GM21390 (cell line): ENCODE measurements around the gene ADARB2.

ENCODE experiments used
- ATAC-seq: cut with Tn5 transposase; IDR thresholded peaks from one replicate; pipeline ENCODE4 v1.9.1; 2021; ENCODE audit not compliant: unreplicated experiment

The ADARB2 gene

DNA sequence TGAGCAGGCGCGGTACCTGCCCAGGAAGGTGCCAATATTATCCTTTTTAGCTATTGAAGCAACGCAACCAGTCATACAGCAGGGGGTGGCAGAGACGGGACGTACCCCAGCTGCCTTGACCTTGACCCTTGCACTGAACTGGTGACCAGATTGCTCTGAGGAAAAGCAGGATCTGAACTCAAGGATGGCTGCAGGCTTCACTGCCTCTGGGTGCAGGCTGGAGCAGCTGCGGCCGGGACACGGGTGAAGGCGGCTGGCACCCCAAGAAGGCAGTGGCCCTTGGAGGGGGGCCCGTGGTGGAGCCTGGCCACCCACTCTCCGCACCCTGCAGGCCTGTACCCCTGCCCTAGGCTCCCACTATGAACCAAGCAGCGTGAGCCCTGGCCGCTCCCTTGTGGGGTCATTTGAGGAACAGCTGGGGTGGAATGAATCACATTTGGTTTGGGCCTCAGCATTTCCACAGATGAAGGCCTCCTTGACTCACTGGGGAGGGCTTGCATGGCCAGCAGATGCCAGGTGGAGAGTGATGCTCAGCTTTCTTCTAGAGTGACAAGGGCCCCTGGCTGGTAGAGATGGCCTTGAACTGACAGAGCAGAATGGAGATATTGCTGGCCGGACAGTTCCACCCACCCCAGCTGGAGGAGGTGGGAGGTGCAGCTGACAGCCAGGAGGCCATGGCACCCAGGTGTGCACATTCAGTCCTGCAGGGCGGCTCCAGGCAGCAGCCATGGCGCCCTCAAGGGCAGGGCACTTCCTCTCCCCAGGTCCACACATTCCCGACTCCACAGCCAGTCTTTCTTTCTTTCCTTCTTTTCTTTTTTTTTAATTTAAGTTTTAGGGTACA lies 462.4 kb downstream of the ADARB2 start:
- ATAC-seq = no peak

DNA sequence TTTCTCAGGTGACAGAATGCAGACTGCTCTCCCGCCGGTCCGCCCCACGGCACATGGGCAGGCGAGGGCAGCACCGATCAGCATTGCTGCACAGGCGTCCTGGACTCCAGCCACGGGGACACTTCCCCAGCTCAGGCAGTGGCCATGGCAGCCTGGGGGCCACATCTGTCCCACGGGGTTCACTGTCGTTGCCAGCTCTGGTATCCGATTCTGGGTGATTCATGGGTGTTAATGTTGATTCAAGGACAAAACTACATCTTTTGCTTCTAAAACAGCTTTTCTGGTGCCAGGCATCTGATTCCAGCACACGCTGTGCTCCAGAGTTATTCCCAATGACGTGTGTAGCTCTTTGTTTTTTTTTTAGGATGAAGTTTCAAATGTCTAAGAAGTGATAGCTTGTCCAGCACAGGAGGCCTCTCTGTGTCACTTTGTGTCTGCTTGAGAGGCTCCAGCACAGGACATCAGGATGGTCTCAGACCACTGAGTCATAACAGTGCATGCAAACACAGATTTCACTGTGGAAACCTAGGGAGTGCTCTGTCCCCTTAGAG lies 463.1 kb downstream of the ADARB2 start:
- no peak for ATAC-seq

DNA sequence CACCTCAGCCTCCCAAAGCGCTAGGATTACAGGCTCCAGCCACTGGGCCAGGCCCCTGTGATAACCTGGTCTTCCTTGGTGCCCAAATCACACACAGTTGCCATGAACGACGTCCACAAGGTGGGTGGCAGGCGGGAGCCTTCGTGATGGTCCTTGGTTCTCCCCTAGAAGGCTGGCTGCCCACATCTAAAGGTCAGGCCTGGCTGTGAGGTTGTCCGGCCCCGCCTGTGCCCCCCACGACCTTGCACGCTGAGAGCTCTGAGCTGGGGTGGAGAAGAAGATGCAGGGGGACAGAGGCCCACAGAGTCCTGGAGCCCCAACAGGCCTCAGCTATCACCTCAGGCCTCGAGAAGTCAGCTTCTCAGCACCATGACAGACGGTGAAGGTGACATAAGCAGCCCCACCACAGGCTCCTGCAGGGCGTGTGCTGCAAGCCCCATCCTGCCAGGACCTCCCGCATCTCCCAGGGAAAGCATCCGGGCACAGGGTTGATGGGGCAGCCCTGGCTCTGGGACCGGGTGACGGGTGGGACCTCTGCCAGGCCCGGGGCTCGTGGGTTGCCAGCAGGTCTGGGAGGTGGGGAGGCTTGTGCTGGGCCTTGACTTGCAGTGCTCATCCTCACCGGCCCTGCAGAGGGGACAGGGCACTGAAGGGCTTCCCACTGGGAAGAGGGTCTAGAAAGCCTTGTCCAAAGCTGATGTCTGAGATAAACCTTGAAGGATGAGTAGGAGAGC lies 463.8 kb downstream of the ADARB2 start:
- ATAC-seq = no peak

DNA sequence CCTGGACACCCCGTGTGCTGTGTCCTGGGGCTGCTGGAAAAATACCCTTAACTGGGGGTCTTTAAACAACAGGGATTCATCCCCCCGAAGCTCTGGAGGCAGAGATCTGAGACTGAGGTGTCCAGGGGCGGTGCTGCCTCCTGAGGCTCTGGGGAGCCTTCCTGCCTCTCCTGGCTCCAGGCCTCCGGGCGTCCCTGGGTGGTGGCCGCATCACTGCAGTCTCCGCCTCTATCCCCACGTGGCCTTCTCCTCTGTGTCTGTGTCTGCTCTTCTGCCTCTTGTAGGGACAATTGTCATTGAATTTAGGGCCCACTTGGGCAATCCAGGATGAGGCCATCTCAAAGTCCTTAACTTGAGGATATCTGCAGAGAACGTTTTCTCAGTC lies 464.6 kb downstream of the ADARB2 start:
- no peak for ATAC-seq

DNA sequence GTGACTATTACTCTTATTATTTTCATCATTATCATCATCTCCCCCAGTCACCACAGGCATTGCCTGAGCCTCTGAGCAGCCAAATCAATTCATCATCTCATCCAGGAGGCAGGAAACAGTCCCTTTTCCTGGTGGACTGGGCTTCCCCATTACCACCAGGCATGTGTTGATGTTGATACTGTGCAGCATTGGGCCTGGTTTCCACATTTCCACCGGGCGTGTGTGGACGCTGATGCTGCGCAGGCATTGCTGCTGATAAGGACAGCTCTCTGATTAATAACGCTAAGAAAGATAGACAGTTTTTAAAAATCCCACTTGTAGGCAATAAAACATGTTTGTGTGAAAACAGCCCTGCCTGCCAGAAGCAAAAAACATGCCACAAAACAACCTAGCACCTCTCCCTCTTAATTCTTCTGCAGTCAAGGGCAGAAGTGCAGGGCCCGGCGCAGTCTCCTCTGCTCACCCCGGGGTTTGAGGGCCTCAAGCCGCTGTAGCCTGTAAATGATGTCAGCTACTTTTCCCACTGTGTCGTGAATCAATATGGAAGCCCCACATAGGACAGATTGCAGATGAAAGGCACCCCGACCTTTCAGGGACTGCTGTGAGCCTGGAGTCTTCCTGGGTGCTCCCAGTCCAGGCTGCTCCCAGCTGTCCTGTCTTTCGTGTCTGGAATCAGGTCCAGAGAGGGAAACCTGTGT lies 465.1 kb downstream of the ADARB2 start:
- ATAC-seq = no peak

DNA sequence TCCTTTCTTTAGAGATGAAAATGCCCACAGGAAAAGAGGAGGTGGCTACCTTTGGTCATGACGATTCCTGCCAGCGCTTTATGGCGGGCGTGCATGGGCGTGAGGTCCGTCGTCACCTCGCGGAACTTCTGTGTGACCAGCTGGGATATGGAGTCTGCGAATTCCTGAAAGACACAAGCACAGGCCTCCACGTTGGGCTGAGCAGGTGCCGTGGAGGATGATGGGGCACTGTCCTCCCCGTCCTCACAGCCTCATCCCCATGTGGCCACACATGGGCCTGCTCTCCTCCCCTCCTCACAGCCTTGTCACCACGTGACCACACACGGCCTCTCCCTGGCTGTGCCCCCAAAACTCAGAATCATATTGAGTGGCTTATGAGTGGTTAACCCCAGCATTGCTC lies 466.4 kb downstream of the ADARB2 start:
- no peak for ATAC-seq

DNA sequence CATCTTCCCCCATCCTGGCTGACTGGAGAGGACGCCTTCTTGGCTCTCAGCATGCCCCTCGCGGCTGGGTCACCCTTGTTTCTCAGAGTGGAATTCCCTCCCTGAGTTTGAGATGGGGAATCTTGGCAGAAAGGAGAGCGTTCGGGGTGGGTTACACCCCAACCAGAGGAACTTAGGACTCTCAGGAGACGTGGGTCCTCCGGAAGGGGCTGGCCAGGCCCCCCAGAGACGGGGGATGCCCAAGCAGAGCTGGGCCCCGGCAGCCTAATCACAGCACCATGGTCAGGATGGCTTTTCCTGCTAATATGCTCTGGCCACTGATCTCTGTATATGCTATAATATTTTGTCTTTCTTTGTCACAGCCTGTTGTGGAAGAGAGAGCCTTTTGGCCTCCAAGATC lies 466.8 kb downstream of the ADARB2 start:
- no peak for ATAC-seq

DNA sequence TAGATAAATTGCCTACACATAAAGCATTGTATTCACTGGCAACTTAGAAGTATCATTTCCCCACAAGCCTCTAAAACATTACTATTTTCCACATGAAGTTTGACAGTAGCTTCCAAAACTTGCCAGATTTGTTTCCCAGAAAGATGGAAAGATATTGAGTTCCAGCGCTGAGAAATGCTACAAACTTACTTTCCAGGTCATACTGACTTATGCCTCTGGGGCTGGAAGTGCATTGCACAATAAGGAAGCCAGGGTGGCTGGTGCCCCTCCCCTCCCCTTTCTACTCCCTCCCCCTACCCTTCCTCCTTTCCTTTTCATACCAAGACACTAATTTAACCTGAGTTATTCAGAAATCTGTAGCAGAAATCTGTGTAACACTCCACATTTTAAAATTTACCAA lies 468.5 kb downstream of the ADARB2 start:
- ATAC-seq = no peak

DNA sequence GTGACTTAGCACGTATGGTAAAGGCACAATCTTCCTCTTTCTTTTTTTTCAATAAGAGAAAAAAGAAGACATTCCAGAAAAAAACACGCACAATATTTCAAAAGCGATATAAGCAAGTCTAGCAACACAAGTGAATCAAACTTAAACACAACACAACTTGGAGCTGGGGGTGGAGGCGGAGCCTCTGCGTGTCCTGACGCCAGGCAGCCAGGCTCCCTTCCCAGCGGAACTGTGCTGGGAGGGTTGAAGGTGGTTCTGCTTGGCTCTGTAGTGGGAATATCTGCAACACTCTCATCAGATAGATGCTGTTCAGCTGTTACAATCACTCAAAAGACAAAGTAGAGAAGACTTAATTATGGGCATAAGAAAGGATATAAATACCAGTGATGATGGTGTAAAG lies 469.8 kb downstream of the ADARB2 start:
- ATAC-seq = no peak

DNA sequence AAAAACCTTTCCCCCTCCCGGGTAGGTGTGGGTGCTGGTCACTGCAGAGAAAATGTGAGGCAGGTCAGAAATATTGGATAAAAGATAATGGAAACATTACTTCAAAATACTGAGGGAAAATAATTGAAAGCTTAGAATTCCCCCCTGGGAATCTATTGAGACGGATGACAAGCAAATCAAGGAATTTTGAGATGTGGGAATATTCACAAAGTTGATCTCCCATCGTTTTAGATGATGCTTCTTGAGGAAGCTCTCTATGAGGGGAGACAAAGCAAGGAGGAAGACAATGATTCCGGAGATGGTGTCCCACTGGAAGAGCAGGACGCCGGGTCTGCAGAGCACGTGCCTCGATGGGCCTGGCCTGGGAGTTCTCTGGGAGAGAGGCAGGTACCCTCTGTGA lies 470.2 kb downstream of the ADARB2 start:
- ATAC-seq = no peak

DNA sequence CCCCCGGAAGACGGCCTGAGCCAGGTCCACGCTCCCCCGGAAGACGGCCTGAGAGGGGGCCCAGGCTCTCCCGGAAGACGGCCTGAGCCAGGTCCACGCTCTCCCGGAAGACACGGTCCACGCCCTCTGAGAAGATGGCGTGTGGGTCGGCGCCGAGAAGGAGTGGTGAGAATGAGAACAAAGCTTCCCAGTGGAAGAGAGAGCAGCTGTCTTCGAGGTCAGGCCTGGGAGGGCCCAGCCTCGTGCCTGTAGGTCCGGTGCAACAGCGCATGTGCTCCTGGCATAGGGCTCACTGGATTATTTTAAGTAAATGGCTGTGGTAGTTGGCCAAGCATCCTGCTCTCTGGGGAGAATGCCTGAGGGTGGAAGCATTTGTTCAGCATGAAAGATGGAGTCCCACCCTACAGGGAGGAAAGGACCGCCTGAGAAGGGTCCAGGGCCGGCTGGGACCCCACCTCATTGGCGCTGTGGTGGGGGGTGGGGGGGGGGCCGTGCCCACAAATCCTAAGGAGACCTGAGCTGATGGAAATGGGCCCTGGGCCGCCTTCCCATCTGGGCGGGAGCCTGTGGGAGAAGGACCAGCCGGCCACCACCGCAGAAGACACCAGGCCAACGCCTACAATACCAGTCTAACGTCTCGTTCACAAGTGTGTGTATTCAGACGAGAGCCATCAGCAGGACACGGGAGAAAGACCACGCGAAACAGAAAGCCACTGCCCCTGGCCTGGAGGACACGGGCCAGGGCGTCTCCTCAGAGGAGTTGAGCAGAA lies 471.1 kb downstream of the ADARB2 start:
- no peak for ATAC-seq

DNA sequence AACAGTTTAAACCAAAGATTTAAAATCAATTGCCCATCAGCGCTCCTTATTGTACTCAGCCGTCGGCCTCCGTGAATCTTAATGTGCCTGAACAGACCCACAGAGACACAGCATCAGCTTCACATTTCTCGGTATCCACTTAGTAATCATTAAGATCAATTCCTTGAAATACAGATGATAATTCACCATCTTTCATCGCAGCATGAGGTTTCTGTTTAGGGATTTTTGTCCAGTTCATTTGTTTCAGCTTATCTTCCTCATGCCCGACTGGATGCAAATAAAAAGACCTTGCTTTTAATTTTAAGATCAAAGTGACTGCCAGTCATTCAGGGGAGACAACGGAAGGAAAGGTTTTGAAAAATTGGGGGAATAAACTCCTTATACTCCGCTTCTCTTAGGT lies 473.3 kb downstream of the ADARB2 start:
- no peak for ATAC-seq

DNA sequence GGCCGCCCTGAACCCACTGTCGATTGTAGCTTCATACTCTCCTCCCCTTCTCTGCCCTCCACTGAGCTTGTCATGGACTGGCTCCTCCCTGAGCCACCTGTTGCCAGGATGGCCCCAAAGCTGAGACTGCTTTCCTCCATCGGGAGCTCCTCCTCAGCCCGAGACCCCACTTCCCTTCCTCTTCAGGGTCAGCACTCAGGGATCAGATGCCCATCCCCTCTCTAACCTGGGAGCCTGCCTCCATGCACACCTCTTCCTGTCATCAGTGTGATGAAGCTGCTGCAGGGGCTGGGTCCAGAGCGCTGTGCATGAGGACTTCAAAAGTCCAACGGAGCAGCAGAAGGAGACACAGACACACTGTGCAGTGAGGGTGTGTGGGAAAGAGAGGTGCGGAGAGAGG lies 480.1 kb downstream of the ADARB2 start:
- no peak for ATAC-seq

DNA sequence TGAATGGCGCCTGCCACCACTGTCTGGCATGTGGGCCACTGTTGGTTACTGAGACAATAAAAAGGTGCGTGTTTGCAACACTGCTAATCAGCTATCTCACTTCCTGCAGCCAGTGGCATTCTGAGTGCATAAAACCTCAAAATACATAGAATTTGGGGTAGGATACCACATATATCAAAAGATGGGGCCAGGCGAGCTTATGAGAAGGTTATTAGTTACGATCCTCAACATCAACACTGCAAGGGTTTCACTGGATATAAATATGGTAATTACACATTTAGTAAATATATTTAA lies 480.9 kb downstream of the ADARB2 start:
- ATAC-seq = no peak

DNA sequence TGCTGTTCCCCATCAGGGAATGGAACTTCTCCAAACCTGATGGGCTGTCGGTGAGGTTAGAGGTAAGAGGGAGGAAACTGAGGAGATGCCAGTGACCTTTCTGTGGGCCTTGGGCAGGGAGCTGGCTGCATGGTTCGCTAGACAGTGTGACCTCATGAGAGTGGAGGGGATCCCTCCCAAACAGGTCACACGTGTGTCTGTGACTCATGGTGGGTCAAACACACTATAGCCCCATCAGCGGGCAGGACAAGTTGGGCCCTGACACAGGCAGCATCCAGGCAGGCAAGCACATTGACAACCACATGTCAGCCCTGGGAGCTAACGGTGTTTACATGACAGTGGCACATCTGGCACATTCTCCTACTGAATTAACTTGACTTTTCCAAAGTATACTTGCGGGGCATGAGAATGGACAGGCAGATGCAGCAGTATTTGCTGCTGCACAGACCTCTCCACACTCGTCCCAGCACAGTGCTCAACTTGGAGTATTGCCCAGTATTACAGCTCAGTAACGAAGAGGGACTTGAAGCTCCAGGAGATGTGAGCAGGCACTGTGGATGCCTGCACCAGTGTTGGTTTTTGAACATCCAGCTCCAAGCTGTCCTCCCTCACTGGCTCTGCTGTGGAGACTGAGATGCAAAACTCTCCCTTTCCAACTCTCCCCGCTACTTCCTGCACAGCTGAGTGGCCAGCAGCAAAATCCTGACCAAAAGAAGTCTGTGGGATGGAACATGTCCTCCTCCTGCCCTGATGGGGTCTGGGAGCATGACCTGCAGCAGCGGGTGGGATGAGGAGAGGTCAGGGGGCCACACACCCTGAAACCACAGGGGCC lies 481.5 kb downstream of the ADARB2 start:
- no peak for ATAC-seq

DNA sequence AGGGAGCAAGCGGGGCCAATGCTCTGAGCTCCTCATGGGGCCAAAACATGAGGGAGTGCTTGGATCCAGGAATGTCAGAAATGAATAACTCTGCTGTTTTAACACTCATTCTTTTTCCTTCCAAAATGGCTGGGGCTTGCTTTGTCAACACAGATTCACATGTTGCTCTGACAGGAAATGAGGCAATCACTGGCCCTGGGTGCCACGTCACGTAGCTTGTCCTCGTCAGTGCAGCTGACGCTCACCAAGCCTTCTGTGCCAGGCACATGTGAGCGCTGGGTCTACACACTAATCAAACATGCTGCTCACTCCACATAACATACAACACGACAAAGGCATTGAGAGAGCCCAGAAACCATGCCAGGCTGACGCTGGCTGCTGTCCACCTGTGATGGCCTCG lies 482.2 kb downstream of the ADARB2 start:
- no peak for ATAC-seq

DNA sequence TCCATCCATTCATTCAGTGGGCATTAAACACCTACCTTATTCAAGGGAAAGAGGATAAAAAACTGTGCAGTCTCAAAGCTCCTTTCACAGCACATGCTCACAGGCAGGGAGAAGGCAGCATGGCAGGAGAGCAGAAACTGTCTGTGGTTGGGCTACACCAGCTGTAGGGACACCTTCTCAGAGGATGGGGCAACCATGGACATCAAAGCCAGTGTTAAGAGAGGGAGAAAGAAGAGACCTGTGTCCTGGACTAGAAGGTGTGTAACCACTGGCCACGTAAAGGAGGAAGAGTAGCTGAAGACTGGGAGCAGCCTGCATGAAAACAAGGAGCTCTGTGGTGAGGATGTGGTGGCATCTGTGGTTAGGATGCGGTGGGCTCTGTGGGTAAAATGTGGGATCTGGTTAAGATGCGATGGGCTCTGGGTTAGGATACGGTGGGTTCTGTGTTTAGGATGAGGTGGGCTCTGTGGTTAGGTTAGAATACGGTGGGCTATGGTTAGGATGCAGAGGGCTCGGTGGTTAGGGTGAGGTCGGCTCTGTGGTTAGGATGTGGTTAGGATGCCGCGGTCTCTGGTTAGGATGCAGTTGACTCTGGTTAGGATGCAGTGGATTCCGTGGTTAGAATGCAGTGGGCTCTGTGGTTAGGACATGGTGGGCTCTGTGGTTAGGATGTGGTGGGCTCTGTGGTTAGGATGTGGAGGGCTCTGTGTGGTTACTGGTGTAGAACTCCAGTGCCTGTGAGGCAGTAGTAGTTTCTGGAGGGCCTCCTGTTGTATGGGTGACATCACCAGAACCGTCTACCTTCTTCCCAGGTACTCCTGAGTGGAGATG lies 483.6 kb downstream of the ADARB2 start:
- ATAC-seq = no peak

DNA sequence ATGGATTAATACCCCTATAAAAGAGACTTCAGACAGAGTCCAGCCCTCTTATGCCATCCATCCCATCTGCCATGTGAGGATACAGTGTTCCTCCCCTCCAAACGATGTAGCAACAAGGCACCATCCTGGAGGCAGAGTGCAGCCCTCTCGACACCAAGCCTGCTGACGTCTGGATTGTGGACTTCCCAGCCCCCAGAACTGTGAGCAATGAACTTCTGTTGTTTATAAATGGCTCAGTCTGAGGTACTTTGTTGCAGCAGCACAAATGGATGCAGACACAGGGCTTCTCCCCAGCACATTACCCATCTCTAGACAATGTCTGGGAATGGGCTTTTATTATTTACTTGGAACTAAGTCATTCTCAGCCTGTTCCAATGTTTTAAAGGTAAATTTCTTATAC lies 485.6 kb downstream of the ADARB2 start:
- ATAC-seq = no peak

DNA sequence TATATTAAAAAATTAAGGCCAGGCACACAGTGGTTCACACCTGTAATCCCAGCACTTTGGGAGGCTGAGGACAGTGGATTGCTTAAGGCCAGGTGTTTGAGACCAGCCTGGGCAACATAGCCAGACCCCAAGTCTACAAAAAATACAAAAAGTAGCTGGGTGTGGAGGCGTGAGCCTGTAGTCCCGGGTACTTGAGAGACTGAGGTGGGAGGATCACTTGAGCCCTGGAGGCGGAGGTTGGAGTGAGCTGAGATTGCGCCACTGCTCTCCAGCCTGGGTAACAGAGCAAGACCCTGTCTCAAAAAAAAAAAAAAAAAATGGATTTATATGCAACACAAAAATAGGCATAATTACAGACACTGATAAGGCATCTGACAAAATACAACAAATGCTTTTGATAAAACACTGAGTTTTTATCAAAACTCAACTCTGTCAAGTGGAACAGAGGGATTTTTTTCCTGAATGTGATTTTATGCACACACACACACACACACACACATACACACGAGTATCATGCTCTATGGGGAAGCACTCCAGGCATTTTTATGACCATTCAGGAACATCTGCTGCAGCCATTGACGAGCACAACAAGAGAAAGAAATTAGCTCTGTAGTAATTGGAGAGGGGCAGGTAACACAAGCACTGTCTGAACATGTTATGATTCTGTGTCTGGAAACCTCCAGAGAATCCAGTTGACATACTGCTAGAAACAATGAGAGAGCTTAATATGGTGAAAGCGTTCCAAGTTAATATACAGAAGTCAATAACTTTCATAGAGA lies 488.0 kb downstream of the ADARB2 start:
- no peak for ATAC-seq
